Frontal cortex (tissue), 4 donors: ENCODE data around the gene HK1. TPM values are rescaled to one million over a fixed set of nuclear protein-coding genes. Genes with fewer than 3 reads are reported as not detected.
"Not testable (repeated sequence)": the region's sequence is repeated elsewhere in the genome, so short reads cannot be mapped to it uniquely, and the experiment has no call there.

Source experiments
- DNase-seq, 2 donors: peaks; one replicate each; pipeline ENCODE4 v3.0.0; 2012; ENCODE audit warnings: low spot score in 2 of 2
- FAIRE-seq: peaks from 2 replicates; lab custom pipeline; 2012; peaks lifted over from hg19 to GRCh38; lab: Jason Lieb, UNC
- total RNA-seq: library from RNA; depleted of rRNA; stranded (reverse); fragments of >200 nt; gene quantifications from one replicate; pipeline ENCODE4 v1.2.3, GENCODE V29; 2014
- donor health status: control.
- donor health status: control.
- donor health status: control.

Gene HK1
- total RNA-seq, 1 donor from 2014 or later = 114 TPM

DNA sequence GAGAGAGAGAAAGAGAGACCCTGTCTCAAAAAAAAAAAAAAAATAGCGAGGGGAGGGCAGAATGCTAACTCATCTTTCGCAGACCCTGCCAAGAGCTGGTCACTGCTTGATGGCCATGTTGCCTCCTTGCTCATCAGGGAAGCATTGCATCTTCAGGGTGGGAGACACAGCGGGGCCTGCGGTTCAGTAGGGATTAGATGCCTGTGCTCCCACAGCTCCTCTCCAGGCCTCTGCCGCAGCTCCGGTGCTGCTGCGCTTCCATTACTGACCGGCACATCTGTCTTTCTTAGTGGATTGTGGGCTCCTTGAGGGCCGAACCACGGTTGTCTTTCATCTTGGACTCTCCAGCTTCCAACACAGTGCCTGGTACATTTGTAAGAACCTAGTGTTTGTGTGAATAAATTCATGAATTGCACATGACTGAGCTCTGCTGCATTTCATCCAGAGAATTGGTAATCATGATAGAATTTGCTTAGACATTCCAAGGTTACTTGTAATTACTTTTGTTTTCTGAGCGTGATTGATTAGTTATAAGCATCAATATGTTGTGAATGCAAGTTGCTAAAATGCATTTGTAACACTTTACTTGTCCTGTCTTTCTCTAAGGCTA lies 16.8 kb downstream of the HK1 start:
- no peak for FAIRE-seq
- no peak for DNase-seq

DNA sequence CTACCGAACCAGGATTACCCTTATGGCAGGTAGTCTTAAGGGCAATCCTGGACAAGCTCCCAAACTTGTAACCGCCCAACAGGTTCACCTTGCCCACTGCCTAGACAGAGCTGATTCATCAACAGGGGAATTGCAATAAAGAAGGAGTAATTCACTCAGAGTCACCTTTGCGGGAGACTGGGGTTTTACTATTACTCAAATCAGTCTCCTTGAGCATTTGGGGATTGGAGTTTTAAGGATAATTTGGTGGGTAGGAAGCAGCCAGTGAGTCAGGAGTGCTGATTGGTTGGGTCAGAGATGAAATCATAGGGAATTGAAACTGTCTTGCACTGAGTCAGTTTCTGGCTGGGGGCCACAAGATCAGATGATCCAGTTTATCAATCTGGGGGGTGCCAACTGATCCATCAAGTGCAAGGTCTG lies 25.3 kb downstream of the HK1 start:
- no peak for FAIRE-seq

DNA sequence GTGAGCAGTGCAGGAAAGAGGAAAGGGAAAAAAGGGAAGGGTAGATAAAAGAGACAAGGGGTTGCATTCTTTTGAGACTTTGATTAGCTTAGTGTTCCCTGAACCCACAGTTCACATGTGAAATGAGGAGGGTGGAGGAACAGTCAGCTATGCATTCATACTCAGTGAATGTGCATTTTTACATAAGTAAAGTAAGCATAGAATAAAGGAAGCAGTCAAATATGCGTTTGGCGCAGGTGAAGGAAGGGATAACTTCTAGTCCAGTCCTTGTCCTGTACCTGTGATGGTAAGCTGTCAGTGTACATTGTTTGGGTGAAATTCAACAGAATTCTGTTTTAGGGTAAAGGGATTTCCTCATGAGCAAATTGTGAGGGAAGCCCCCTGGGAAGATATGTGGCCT lies 28.1 kb downstream of the HK1 start:
- FAIRE-seq = no peak

More for the DNA sequence above, 25.3 kb downstream of the HK1 start:
- no peak for DNase-seq

DNA sequence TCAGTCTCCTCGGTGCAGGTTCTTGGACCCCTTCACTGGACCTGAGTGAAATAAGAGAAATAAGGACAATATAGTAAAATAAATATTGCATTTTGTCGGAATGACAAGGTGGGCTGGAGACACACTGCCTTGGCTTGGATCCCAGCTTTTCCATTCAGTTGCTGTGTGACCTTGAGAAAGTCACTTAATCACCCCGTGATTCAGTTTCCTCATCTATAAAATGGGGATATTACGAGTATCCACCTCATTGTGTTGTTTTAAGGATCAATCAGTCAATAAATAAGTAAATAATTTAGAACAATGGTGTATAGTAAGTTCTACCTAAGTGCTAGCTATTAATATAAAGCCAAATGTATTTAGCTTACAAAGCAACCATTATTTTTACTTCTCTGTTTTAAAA lies 29.1 kb downstream of the HK1 start:
- DNase-seq (no peak), FAIRE-seq (no peak)

More for the DNA sequence above, 28.1 kb downstream of the HK1 start:
- DNase-seq = no peak

DNA sequence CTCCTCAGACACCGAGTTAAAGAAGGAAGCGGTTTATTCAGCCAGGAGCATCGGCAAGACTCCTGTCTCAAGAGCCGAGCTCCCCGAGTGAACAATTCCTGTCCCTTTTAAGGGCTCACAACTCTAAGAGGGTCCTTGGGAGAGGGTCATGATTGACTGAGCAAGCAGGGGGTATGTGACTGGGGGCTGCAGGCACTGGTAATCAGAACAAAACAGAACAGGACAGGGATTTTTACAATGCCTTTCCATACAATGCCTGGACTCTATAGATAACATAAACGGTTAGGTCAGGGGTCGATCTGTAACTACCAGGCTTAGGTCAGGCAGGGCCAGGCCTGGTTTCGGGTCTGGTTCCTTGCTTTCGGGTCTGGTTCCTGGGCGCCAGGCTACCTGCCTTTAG lies 30.0 kb downstream of the HK1 start:
- DNase-seq, FAIRE-seq: not testable (repeated sequence)

DNA sequence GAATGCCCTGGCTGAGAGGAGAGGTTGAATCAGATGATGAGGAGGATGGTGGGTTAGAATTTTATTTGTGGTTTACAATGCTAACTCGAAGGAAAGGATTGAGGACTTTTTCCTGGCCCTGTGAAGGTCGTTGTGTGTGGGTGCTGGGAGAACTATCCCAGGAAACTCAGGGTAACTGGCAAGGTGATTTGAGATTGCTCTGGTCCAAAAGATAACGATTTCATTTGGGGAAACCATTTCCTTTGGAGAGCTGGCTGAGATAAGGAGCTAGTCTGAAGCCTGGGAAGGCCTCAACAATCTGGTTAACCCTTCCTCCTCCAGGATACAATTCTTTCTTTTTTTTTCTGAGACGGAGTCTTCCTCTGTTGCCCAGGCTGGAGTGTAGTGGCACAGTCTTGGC lies 33.0 kb downstream of the HK1 start:
- FAIRE-seq (no peak), DNase-seq (no peak)

DNA sequence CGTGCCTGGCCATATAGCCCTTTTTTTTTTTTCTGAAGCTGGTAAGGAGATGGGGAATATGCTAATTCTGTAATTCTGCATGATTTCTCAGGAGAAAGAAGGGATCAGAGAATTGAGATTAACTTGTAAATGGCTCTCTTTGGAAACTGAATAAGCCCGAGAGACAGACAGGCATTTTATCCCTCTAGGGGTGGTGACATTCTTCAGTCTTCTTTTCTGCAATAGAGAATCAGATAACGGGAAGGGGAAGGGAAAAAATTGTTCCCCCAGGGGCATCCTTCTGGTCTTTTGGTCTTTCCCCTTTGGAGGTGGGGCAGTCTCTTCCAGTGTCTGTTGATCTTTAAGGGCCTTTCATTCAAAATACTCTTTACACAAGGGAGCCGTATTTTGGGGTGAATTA lies 34.2 kb downstream of the HK1 start:
- DNase-seq = no peak
- no peak for FAIRE-seq

DNA sequence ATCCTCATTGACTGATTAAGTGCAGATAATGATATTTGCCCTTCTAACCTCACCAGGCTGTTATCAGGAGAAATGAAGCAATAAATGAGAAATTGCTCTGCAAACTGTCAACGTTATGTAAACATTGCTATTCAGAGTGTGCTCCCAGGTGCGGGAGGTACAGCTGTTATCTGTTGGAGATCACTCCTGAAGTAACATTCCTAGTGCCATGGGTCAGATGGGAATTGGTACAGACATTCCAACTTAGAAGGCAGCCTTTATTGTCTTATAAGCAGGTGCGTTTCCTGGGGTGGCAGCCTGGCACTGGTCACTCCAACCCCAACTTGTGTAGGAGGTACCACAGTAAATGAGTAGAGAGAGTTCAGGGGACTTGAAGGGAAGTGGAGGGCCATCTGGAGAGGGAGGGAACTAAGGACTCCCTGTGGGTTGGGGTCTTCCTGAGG lies 36.8 kb downstream of the HK1 start:
- DNase-seq = no peak

DNA sequence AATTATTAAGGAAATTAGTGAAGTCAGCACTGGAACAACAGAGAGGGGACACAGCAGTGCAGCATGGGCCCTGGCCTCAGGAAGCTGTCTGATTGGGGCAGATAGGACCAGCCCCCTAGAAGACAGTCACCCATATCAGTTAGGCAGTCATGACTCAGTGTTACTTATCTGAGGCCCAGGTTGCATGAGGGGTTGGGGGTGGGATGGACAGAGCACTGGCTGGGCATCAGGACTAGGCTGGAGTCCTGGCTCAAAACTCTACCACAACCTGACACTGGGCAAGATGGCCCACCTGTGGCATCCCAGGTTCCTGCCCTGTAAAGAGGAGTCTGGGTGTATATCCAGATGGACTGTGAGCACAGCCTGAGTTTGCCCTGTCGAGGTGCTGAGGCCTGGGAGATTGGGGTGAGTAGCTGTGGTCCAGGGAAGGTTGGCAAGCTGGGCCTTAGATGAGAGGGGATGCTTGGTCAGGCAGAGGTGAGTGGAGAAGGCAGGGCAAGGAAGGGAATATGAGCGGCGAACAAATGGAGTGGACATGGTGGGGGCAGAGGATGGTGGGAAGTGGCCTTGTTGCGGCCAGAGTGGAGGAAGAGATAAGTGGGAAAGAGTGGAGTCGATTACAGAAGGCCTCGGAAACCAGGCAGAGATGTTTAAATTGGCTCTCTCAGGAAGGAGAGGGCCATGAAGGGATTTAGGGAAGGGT lies 37.5 kb downstream of the HK1 start:
- FAIRE-seq (no peak), DNase-seq (no peak)

More for the DNA sequence above, 36.8 kb downstream of the HK1 start:
- no peak for FAIRE-seq

DNA sequence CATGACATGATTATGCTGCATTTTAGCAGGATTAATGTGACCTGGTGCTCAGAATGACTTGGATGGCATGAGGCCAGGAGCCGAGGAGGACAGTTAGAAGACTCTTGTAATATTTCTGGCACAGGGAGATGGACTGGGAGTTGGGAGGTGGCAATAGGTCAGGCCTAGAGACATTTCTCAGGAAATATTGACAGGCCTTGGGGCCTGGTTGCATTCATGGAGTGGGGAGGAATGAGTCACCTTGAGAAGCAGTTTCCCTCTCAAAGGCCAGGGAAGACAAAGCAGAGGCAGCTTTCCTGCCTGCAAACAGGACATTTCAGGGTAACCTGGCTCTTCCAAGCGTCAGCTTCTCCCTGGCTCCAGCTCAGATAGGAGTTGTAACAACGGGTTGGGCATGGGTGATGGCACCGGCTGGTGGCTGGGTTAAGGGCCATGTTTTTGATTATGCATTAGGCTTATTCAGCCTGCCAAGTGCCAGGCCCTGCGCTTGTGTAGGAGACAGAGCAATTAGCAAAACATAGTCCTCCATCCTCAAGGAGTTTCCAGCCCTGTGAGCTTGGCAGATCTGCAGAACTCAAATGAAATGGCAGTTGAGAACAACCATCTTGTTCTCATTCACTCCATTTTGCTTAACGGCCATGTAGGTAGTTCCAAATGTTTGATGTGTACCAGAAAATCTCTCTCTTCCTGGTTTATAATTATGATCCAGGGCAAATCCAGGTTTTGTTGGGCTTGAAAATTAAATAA lies 38.2 kb downstream of the HK1 start:
- FAIRE-seq = no peak
- DNase-seq = no peak

DNA sequence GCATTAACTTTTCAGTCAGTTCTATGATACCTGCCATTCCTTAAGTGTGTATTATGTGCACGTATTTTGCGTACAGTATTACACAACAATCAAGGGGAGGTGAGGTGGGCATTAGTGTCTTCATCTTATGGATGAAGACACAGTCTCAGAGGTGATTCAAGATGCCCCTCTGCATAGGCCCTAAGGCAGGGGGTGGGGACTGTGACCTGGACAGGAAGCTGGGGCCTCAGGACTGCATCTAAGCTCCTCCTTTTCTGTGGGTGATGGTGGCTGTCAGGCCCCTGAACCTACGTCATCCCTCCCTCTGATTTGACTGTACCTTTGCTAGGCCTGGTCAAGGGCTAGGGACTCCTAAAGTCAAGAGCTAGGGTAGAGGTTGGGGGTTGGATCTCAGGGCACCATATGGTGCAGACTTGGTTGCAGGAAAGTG lies 38.9 kb downstream of the HK1 start:
- FAIRE-seq (no peak), DNase-seq (no peak)

DNA sequence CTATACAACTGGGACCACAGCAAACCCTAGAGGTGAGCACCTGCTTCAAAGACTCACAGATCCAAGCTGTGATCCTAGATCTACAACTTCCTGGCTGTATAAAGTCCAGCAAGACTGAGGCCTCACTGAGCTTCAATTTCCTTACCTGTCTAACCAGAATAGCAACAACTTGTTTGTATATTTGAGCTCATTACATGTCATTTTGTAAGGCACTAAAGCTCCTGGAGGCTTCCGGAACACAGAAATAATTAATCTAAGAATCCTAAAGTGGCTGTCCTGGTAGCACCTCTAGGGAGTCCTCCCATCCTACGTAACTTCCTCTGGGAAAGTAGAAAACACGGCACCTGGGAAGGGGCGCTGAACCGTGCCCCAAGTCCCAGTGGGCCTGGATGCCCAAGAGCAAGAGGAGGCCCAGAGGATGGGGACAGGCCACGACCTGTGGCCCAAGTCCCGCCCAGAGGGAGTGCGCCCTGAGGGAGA lies 39.4 kb downstream of the HK1 start:
- no peak for DNase-seq
- no peak for FAIRE-seq

DNA sequence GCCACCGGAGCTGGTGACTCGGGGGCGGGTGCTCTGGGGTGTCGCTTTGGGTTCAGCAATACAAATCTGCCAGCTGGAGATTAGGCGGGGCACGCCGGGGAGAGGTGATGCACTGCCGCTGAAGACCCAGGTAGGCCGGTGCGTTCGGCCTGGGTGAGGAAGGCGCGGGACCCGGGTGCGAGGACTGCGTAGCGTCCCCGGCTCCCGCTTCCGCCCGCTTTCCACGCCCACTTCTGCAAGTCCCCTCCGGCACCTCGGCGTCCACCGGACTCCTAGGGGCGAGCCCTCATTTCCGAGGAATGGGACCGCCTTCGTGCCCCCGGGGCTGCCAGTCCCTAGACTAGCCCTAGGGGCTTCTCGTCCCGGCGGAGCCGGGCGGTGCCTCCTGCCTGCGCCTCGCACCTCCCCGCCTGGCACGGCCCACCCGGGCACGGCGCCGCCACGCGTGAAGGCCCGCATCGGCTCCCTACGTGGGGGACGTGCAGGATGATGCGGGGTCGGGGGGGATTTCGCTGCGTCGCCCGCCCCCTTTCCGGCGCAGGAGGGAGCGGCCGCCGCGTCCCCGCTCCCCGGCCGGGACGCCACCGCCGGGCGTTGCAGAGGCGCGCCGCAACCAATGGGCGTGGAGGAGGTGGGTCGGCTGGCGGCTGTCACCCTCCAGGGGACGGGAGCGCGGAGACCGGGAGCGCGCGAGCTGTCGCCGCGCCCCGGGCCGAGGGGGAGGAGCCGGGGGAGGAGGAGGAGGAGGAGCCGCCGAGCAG lies 40.0 kb downstream of the HK1 start:
- DNase-seq (peak; percentile 93 to 97), FAIRE-seq (no peak)

DNA sequence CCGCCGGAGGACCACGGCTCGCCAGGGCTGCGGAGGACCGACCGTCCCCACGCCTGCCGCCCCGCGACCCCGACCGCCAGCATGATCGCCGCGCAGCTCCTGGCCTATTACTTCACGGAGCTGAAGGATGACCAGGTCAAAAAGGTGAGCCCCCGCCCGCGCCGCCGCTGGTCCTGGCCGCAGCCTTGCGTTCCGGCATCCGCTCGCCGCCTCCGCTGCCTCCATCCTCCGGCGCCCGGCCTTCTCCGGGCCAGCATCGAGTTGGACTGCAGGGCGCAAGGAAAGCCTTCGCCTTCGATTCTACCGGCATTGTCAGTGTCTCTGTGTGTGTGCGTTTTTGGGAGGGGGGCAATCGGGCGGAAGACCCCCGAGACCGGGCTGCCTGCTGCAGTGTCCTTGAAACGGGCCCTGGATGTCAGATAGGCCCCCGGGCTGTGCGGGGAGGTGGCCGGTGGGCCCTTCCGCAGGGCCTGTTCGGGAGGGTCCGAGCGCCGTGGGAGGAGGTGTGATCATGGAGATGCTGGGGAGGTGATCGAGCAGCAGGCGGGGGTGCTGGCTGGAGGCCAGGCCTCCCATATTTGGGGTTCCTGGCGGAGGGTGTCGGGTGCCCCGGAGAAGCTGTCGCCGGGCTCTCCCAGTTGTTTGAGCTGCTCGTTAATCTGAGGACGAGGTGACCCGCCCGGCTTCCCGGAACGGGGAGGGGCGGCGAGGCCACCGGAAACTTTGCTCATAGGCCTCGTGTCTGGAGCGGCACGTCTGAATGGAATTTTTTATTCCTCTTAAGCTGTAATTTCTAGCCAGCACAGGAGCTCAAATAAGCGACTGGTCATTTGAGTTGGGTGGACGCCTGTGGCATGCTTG lies 40.8 kb downstream of the HK1 start:
- FAIRE-seq (no peak), DNase-seq (peak; percentile 52 to 77)

DNA sequence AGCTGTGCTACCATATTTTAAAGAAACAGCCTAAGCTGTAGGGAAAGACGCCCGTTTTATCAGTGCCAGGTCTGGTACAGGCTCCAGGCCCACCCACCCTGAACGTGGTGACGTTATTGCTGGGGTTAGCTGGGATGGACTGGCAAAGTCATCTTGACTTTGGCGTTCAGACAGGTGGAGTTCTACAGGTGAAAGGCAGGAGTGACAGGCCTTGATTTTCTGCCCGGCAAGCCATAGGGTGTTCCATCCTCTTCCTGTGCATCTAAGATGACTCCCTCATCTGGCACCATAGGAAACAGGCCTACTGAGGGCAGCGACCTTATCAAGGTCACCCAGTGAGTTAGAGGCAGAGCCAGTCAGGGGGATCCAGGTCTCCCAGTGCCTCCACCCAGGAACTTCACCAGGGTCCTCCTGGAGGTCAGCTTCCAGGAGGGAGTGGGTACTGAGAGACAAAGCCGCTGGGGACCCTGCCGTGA lies 41.6 kb downstream of the HK1 start:
- FAIRE-seq (no peak), DNase-seq (no peak)

DNA sequence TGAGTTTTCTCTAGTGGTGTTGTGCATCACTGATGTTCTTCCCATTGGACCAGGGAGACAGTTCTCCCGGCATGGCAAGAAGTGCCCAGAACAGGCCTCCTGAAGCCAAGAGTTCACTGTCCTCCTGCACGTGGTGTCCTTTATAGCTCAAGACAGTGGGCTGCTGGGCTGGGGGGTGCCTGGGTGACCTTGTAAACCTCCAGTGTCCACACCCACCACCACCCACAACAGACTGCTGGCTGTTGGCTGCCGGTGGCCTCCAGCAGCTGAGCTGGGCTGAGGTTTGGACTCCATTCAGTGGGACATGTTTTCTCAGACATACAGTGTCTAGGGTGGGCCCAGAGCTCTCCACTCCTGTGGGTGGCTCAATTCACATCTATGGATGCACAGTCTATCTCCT lies 42.2 kb downstream of the HK1 start:
- no peak for FAIRE-seq
- no peak for DNase-seq

DNA sequence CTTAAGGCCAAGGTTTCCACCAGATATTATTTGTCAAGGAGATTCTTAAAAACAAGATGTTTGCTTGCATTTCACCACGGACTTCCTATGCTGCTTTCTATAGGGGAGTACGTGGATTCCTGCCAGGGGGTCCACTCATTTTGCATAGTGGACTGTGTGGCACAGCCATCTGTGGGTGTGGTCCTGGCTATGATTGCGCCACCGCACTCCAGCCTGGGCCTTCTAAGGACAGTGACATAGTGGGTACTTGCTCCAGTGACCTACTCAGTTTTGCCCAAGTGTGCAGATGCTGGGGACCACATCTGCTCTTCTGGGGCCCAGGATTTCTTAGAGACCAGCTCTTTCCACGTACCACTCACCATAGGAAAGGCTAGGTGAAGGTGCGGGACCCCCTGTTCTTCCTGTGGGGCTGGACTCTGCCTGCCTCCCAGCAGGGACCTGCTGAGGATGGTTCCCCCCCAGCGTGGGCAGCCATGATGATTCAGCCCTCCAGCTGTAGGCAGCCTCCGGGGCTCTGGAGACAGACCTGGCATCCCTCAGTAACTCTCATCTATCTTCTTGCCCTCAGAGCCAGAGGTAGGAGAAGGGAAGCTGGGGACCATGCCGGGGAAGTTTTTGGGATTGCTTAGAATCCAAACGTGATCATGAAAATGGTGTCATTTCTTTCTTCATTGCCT lies 42.9 kb downstream of the HK1 start:
- FAIRE-seq (no peak), DNase-seq (no peak)

DNA sequence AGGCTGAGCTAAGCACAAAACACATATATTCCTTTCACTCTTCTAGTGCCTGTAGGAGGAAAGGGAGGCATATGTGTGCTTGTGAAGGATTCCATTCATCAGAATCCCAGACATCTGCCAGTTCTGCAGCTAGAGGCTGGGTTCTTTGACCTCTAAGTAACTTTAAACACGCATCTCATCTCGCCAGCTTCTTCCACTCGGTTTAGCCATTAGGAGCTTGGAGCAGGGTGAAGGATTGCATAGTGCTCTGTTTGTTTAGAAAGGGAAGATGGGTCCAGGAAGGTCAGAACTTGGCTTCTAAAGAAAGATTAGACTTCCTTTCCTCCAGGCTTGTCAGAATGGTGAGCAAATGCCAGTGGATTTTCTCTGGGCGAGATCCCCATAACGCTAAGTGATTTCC lies 43.6 kb downstream of the HK1 start:
- FAIRE-seq = no peak
- DNase-seq = no peak
